DMS53 treated with DMSO at 0.1 percent for 48 hours (cell line): ENCODE results near the gene GPX4.

Experiments used
- DNase-seq: peaks from one replicate; lab custom pipeline; 2025; ENCODE audit not compliant: unreplicated experiment; lab: John Stamatoyannopoulos, UW

The GPX4 gene

DNA sequence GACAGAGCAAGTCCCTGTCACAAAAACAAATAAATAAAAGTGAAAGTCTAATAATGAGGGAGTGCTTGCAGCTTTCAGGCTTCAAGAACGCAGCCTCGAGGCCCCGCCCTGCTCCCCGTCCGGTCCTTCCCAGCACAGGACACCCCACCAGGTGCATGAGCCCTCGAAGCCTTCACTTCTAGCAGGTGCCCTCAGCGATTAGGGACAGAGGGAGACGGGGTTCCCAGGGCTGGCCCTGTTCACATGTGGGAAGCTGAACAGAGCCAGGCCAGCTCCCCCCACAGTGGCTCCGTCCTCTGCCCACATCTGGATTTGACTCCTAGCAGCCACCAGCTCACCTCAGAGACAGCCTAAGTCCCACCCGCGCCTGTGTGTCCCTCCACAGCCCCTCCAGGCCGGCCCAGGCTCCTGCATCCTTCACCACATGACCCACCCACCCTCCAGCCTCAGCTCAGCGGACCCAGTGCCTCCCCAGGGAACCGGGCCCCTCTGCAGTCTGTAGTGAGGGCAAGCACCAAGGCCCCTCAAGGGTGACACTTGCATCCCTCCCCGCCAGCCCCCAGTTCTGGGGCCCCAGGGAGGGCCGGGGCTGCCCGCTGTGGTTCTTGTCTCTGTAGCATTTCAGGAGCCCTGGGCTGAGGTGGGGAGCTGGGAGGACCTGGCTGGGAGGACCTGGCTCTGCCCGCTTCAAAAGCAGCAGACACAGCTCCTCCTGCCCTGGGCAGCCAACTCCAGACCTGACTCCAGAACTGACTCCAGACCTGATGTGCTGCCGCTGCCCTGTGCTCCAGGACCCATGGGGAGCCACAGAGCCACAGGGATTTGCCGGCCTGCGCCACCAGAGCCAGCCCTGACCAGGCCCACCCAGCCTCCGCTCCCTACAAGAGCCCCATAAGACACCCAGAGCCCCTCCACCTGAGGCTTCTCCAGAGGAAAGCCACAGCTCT is 27.2 kb downstream of the GPX4 start:
- no peak for DNase-seq

DNA sequence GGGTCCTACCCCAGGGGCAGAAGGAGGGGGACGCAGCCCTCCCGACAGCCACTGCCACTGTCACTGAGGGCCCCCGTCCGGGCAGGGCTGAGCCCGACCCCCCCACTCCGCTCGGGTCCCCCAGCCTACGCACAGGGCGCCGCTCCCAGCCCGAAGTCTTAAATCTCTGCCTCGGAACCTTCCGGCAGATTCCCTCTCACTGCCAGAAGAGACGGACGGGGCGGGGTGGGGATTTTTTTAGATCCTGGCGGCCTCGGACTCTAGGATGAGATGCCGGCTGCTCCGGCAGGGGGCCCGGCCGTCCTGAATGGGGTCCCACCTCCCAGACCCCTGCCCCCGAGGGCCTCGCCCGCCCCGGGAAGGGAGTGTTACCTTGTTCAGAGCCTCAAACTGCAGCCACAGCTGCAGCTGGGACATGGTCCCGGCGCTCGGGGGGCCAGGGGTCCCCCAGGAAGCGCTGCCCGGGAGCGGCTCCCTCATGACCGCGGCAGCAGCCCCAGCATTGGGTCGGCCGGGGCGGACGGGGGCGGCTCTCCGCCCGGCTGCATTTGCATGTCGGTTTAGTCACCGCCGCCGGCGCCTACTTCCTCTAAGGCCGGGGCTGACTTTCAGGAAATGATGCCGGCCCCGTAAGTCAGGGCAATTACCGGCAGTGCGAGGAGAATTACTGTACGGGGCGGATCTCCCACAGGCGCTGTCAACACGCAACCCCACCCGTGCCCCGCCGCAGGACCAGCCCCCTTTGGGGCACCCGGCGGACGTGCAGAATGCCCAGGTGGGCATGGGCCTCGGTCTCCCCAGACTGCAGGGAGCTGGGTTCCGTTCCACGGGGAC is 28.1 kb downstream of the GPX4 start:
- DNase-seq: no peak

- DNase-seq: no peak
Measured at GRCh38 chr19:1132552-1133383, 29.0 kb downstream of the GPX4 start.

DNA sequence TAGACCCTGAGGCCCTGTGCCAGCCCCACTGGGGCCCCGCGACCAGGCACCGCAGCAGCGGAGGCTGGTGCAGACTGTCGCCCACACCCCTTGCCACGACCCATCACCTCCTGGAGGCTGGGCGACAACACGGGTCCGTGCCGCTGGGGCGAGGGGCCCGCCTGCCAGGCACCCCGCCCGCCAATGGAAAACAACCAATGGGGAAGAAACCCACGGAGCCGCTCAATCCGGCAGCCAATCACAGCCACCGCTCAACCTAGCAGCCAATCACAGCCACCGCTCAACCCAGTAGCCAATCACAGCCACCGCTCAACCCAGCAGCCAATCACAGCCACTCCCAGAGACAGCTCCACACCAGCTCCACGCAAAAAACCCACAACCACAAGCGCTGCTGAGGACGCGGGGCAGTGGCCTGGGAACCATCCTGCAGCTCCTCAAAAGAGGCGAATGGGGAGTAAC is 29.7 kb downstream of the GPX4 start:
- DNase-seq: no peak

- DNase-seq: no peak
Measured at GRCh38 chr19:1134431-1134830, 30.6 kb downstream of the GPX4 start.

- no peak for DNase-seq
Measured at GRCh38 chr19:1135454-1135853, 31.7 kb downstream of the GPX4 start.

DNA sequence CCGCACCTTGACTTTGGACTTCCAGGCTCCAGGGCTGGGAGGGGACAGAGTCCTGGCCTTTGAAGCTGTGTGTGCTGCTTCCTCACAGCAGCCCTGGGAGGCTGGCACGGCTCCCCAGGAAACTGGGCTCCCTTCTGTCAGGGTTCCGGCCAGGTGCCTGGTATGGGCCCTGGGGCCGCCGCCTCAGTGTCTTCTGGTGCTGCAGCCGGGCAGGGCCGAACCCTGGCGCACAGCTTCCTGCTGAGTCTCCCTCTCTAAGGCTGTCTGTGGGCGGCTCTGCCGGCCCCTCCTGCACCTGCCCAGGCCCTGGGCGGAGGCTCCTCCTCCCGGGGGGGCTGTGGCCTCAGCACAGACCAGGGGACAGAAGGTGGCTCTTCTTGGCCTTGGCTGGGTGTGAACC is 32.4 kb downstream of the GPX4 start:
- no peak for DNase-seq

GRCh38 chr19:1136621-1137317 is 33.0 kb downstream of the GPX4 start:
- no peak for DNase-seq

DNA sequence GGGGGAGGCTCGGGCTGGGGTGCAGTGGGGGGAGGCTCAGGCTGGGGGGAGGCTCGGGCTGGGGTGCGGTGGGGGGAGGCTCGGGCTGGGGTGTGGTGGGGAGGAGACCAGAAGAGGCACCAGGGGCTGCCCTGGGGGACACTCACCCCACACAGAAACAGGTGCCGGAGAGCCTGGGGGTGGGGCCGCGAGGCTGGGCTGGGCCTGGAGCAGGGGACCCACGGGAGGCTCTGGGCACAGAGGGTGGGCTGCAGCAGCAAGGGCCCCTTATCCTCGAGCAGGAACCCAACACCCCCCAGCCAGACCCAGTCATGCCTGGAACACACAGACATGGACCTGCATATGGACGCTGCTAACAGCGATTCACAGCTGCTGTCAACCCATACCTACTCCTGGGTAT is 34.3 kb downstream of the GPX4 start:
- no peak for DNase-seq

GRCh38 chr19:1139126-1139525 is 35.3 kb downstream of the GPX4 start:
- no peak for DNase-seq

- no peak for DNase-seq
Measured at GRCh38 chr19:1140272-1141027, 36.7 kb downstream of the GPX4 start.

- no peak for DNase-seq
Measured at GRCh38 chr19:1141944-1142343, 38.1 kb downstream of the GPX4 start.

DNA sequence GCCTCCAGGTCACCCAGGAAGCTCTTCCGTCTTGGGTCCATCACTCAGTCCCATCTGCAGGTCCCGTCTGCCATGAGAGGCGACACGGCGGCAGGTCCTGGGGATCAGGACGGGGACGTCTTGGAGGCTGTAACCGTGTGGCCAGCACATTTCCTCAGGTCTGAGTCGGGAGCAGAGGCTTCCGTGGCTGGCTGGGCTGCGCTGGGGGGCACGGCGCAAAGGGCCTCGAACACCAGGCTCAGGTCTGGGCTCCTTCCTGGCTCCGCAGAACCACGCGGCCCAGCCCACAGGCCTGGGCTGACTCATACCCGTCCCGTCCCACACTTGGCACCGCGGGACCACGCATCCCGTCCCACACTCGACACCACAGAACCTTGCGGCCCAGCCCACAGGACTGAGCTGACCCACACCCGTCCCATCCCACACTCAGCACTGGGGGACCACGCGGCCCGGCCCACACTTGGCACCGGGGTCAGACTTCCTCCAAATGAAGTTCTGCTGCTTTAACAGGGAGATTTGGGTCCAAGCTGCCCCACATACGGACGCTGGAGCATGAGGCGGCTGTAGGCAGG is 40.1 kb downstream of the GPX4 start:
- no peak for DNase-seq

DNA sequence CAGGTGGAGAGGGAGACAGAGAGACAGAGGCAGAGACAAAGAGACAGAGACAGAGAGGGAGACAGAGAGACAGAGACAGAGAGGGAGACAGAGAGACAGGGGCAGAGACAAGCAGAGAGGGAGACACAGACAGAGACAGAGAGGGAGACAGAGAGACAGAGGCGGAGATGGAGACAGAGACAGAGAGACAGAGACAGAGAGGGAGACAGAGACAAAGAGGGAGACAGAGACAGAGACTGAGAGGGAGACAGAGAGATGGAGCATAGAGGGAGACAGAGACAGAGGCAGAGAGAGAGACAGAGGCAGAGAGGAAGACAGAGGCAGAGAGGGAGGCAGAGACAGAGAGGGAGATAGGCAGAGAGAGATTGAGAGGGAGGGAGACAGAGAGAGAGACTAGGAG is 40.9 kb downstream of the GPX4 start:
- no peak for DNase-seq

- DNase-seq: no peak
Measured at GRCh38 chr19:1145635-1146411, 42.0 kb downstream of the GPX4 start.

GRCh38 chr19:1146412-1146699 is 42.6 kb downstream of the GPX4 start:
- no peak for DNase-seq

DNA sequence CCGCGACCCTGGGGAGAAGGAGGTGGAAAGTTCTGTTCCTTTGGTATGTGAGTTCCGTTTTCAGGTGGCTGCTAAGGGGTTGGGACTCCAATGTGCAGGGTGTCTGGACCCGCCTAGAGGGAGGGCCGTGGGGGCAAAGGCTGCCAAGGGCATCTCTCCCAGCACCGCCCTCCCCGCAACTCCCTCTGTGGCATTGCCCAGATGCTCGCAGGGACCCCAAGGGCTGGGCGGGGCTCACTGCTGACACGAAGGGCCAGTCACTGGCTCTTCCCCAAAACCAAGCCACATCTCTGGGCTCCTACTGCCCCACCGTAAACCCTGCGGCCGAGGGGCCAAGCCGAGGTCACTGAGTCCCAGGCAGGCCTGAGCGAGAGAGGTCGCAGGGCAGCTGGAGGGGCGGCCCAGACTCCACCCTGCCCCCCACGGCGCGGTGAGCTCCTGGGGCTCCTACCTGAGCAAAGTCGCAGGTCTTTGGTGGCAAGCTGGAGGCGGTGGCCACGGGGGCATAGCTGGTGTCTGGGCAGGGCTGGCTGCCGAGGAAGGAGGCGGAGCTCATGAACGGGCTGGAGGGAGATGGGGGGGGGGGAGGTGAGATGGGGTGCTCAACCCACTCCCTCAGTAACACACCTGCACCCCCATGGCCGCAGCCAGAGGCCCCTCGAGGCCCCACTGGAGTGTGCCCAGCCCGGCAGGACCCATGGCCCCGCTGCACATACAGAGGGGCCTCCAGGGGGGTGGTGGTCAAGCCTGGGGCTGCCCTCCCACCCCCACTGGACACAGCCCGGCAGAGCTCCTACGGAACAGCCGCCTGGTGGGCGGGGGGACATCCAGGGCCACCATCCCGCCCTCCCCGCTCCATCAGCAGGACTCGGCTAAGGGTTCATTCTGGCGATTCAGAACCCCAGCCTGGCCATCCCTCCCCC is 43.3 kb downstream of the GPX4 start:
- DNase-seq: no peak
